Common myeloid progenitor, CD34-positive (primary cell): Measurements from ENCODE around the gene LOXL1.

ENCODE experiments used
- CTCF ChIA-PET: fragments of 350-600 bp; sonication (Branson Sonifier 250); formaldehyde crosslinking; loops from one replicate; lab custom pipeline; 2021; ENCODE audit warnings: antibody characterized with exemption; lab: Charles Lee
- POLR2A ChIA-PET: fragments of 350-600 bp; sonication (Branson Sonifier 250); formaldehyde crosslinking; loops from one replicate; lab custom pipeline; 2021; ENCODE audit warnings: antibody characterized with exemption; lab: Charles Lee
- DNase-seq, 3 donors: peaks; one replicate each; pipeline versions ENCODE4 v3.0.0 to v3.0.0-alpha.2; 2013
- H3K27ac ChIP-seq, 2 experiments: 1 replicate in 1 of 2; 2 replicates in 1 of 2; pipeline ENCODE4 v1.7.0; 2013; ENCODE audit warnings: inconsistent platforms in 2 of 2, low read length in 2 of 2, mild to moderate bottlenecking in 2 of 2, low read depth in 1 of 2, moderate library complexity in 1 of 2; ENCODE audit not compliant: severe bottlenecking in 2 of 2, insufficient read depth in 1 of 2, poor library complexity in 1 of 2
- H3K27me3 ChIP-seq, 5 experiments: replicated peaks in 2 of 5; 1 replicate in 3 of 5; 2 replicates in 2 of 5; pipeline versions ENCODE4 v1.6.1 to v1.7.0; 2013; ENCODE audit warnings: low read length in 4 of 5, mild to moderate bottlenecking in 2 of 5, moderate library complexity in 2 of 5, inconsistent platforms in 1 of 5; ENCODE audit not compliant: insufficient read depth in 5 of 5, control insufficient read depth in 4 of 5
- H3K36me3 ChIP-seq, 4 experiments: 1 replicate in 2 of 4; 2 replicates in 2 of 4; pipeline versions ENCODE4 v1.6.1 to v1.7.0; 2013; ENCODE audit warnings: low read length in 3 of 4, control low read depth in 1 of 4, mild to moderate bottlenecking in 1 of 4; ENCODE audit not compliant: control insufficient read depth in 4 of 4, insufficient read depth in 4 of 4
- H3K4me1 ChIP-seq, 4 experiments: 1 replicate in 3 of 4; 2 replicates in 1 of 4; pipeline versions ENCODE4 v1.6.1 to v1.7.1; 2013; ENCODE audit warnings: low read length in 3 of 4, mild to moderate bottlenecking in 3 of 4, control low read depth in 1 of 4, inconsistent platforms in 1 of 4, moderate library complexity in 1 of 4; ENCODE audit not compliant: control insufficient read depth in 4 of 4, insufficient read depth in 4 of 4; ENCODE audit errors: control extremely low read depth in 1 of 4
- H3K4me3 ChIP-seq, 7 experiments: 1 replicate in 4 of 7; 2 replicates in 3 of 7; pipeline versions ENCODE4 v1.5.1 to v1.7.0; 2013; ENCODE audit warnings: mild to moderate bottlenecking in 7 of 7, low read length in 6 of 7, moderate library complexity in 6 of 7, inconsistent platforms in 2 of 7, low read depth in 2 of 7, control low read depth in 1 of 7; ENCODE audit not compliant: insufficient read depth in 4 of 7, control insufficient read depth in 1 of 7; ENCODE audit errors: extremely low read depth in 1 of 7
- H3K9me3 ChIP-seq, 5 experiments: 1 replicate in 4 of 5; 2 replicates in 1 of 5; pipeline versions ENCODE4 v1.6.1 to v1.7.1; 2013; ENCODE audit warnings: low read length in 4 of 5, mild to moderate bottlenecking in 2 of 5, inconsistent platforms in 1 of 5, low read depth in 1 of 5, moderate library complexity in 1 of 5; ENCODE audit not compliant: control insufficient read depth in 4 of 5, insufficient read depth in 2 of 5; ENCODE audit errors: control extremely low read depth in 1 of 5
- WGBS: methylation state at CpG from one replicate; pipeline ENCODE4 v1.1.5; 2013; ENCODE audit not compliant: insufficient coverage; 5-methylcytosine and 5-hydroxymethylcytosine counted together

The LOXL1 gene

GRCh38 chr15:73947651-73948050 is 21.4 kb downstream of the LOXL1 start:
- Histone ChIP-seq H3K36me3 (no peaks in the 10 kb centered on the region), H3K9me3 (no peaks in the 10 kb centered on the region), H3K4me3 (no peak overlapping the region), H3K4me1 (peaks cover 1 to 49% (median 48%) of the 10 kb centered on the region in 4 experiments), H3K27me3 (no peaks in the 10 kb centered on the region), H3K27ac (no peak overlapping the region)
- no peak for DNase-seq
- POLR2A ChIA-PET, result no interaction called here
- 98% methylated on average over 9 of the region's 9 CpGs for WGBS
- CTCF ChIA-PET, result interaction anchor here (1.3 to 6.5 kb wide), 7 partner anchors 9 to 375 kb away, joined by 4 to 36 read pairs (median 15); no protein-coding TSS in a partner anchor

GRCh38 chr15:73948396-73948795 is 22.1 kb downstream of the LOXL1 start:
- Histone ChIP-seq H3K36me3 (no peaks in the 10 kb centered on the region), H3K4me1 (peaks cover 1 to 57% (median 55%) of the 10 kb centered on the region in 4 experiments), H3K27me3 (no peaks in the 10 kb centered on the region), H3K4me3 (no peak overlapping the region), H3K27ac (no peak overlapping the region), H3K9me3 (no peaks in the 10 kb centered on the region)
- WGBS, result 94% methylated on average over 3 of the region's 4 CpGs
- ChIA-PET POLR2A (no interaction called here), CTCF (interaction anchor here (0.7 to 6.5 kb wide), 10 partner anchors 8 to 375 kb away, joined by 3 to 36 read pairs (median 4); no protein-coding TSS in a partner anchor)
- DNase-seq, result no peak

- no peak overlapping the region for H3K27ac ChIP-seq
- H3K4me3 ChIP-seq, result no peak overlapping the region
- POLR2A ChIA-PET, result no interaction called here
- CTCF ChIA-PET, result interaction anchor here (0.7 to 6.5 kb wide), 11 partner anchors 8 to 377 kb away, joined by 3 to 36 read pairs (median 4); no protein-coding TSS in a partner anchor
- H3K9me3 ChIP-seq, result no peaks in the 10 kb centered on the region
- DNase-seq, result no peak
- H3K27me3 ChIP-seq, result no peaks in the 10 kb centered on the region
- no peaks in the 10 kb centered on the region for H3K36me3 ChIP-seq
- WGBS, result 100% methylated on average over 1 of the region's 4 CpGs
- H3K4me1 ChIP-seq, result peaks cover 1 to 62% (median 60%) of the 10 kb centered on the region in 4 experiments
These were observed 22.7 kb downstream of the LOXL1 start for GRCh38 chr15:73948982-73949381.

GRCh38 chr15:73949496-73949895 is 23.2 kb downstream of the LOXL1 start:
- WGBS, result 94% methylated on average over 10 of the region's 10 CpGs
- no peak overlapping the region for H3K27ac ChIP-seq
- POLR2A ChIA-PET, result no interaction called here

GRCh38 chr15:73950479-73950830 is 24.2 kb downstream of the LOXL1 start:
- Histone ChIP-seq H3K27ac (no peak overlapping the region), H3K4me1 (peaks cover 1 to 63% (median 58%) of the 10 kb centered on the region in 4 experiments), H3K27me3 (no peaks in the 10 kb centered on the region), H3K9me3 (no peaks in the 10 kb centered on the region), H3K4me3 (no peak overlapping the region), H3K36me3 (no peaks in the 10 kb centered on the region)
- ChIA-PET CTCF (interaction anchor here (1.0 to 4.8 kb wide), 19 partner anchors 9 to 372 kb away, joined by 3 to 51 read pairs (median 6); partner anchors contain the start of gene PML), POLR2A (interaction anchor here (0.9 to 1.1 kb wide), 3 partner anchors 9 to 14 kb away, joined by 4 to 6 read pairs (median 4); no protein-coding TSS in a partner anchor)
- DNase-seq, result no peak

More at GRCh38 chr15:73949496-73949895, 23.2 kb downstream of the LOXL1 start:
- CTCF ChIA-PET, result interaction anchor here (0.9 to 3.2 kb wide), 11 partner anchors 10 to 376 kb away, joined by 3 to 21 read pairs (median 4); no protein-coding TSS in a partner anchor
- Histone ChIP-seq H3K4me1 (peaks cover 1 to 63% (median 60%) of the 10 kb centered on the region in 4 experiments), H3K27me3 (no peaks in the 10 kb centered on the region), H3K4me3 (no peak overlapping the region), H3K9me3 (no peaks in the 10 kb centered on the region), H3K36me3 (no peaks in the 10 kb centered on the region)
- no peak for DNase-seq

- ChIA-PET POLR2A (interaction anchor here (0.5 to 1.1 kb wide), 4 partner anchors 10 to 473 kb away, joined by 3 to 6 read pairs (median 4); no protein-coding TSS in a partner anchor), CTCF (interaction anchor here (0.7 to 4.8 kb wide), 21 partner anchors 9 to 371 kb away, joined by 3 to 51 read pairs (median 4); partner anchors contain the start of gene PML)
- peak; percentile 85 to 94 (median 91) for DNase-seq
- no peaks in the 10 kb centered on the region for H3K9me3 ChIP-seq
- H3K27me3 ChIP-seq, result no peaks in the 10 kb centered on the region
- peaks cover 1 to 64% (median 59%) of the 10 kb centered on the region in 4 experiments for H3K4me1 ChIP-seq
- 2% methylated on average over 15 of the region's 15 CpGs for WGBS
- H3K36me3 ChIP-seq, result no peaks in the 10 kb centered on the region
- peak overlapping the region; percentile 25 to 30 for H3K27ac ChIP-seq
- H3K4me3 ChIP-seq, result no peak overlapping the region
These were observed 24.7 kb downstream of the LOXL1 start for GRCh38 chr15:73950831-73951561.
